CD4-positive, alpha-beta T cell (primary cell): ENCODE data around the gene PTPN5. TPM values are rescaled to one million over a fixed set of nuclear protein-coding genes. Genes with fewer than 3 reads are reported as not detected.

Source experiments
- ATAC-seq: fragments of 200-7000 bp; cut with Tn5 transposase; one replicate; pipeline ENCODE4 v1.10.0; 2022; ENCODE audit warnings: mild to moderate bottlenecking; ENCODE audit not compliant: poor library complexity
- CTCF ChIA-PET: fragments of 350-600 bp; sonication (Branson Sonifier 250); formaldehyde crosslinking; loops from one replicate; lab custom pipeline; 2021; ENCODE audit warnings: antibody characterized with exemption, inconsistent platforms; lab: Charles Lee
- POLR2A ChIA-PET: fragments of 350-600 bp; sonication (Branson Sonifier 250); formaldehyde crosslinking; loops from one replicate; lab custom pipeline; 2021; ENCODE audit warnings: antibody characterized with exemption, inconsistent platforms; lab: Charles Lee
- DNase-seq, 14 experiments: peaks; one replicate each; pipeline ENCODE4 v3.0.0-alpha.2; 2013 to 2020; ENCODE audit warnings: mixed read lengths in 2 of 14
- H3K27ac ChIP-seq, 2 donors: one replicate each; pipeline versions ENCODE4 v1.5.1 to v1.7.0; 2013; ENCODE audit warnings: low read length in 2 of 2, low read depth in 1 of 2, mild to moderate bottlenecking in 1 of 2
- H3K27me3 ChIP-seq, 2 experiments: 1 replicate in 1 of 2; 2 replicates in 1 of 2; pipeline versions ENCODE4 v1.6.1 to v1.7.0; 2013; ENCODE audit warnings: low read length in 2 of 2, control low read depth in 1 of 2, mild to moderate bottlenecking in 1 of 2, moderate library complexity in 1 of 2; ENCODE audit not compliant: insufficient read depth in 2 of 2, control insufficient read depth in 1 of 2
- H3K36me3 ChIP-seq: one replicate; pipeline ENCODE4 v1.6.1; 2013; ENCODE audit warnings: low read length, control low read depth; ENCODE audit not compliant: insufficient read depth
- H3K4me1 ChIP-seq: one replicate; pipeline ENCODE4 v1.6.1; 2013; ENCODE audit warnings: low read length, control low read depth; ENCODE audit not compliant: insufficient read depth
- H3K4me3 ChIP-seq: one replicate; pipeline ENCODE4 v1.5.1; 2013; ENCODE audit warnings: mild to moderate bottlenecking, low read length, moderate library complexity
- H3K9me3 ChIP-seq, 2 experiments: 1 replicate in 1 of 2; 2 replicates in 1 of 2; pipeline versions ENCODE4 v1.6.1 to v1.7.0; 2013; ENCODE audit warnings: low read length in 2 of 2, mild to moderate bottlenecking in 2 of 2, control low read depth in 1 of 2, moderate library complexity in 1 of 2; ENCODE audit not compliant: control insufficient read depth in 1 of 2, insufficient read depth in 1 of 2
- H3K27ac Mint-ChIP-seq: one replicate; pipeline ENCODE4 v1.8.0; 2020; ENCODE audit warnings: mixed read lengths
- H3K27me3 Mint-ChIP-seq: one replicate; pipeline ENCODE4 v1.8.0; 2021; ENCODE audit warnings: mixed read lengths
- H3K36me3 Mint-ChIP-seq: one replicate; pipeline ENCODE4 v1.8.0; 2021; ENCODE audit warnings: low read depth, mixed read lengths
- H3K4me1 Mint-ChIP-seq: one replicate; pipeline ENCODE4 v1.8.0; 2021; ENCODE audit warnings: low read depth, mixed read lengths
- H3K4me3 Mint-ChIP-seq: one replicate; pipeline ENCODE4 v1.8.0; 2020; ENCODE audit warnings: mild to moderate bottlenecking, mixed read lengths
- H3K9me3 Mint-ChIP-seq: one replicate; pipeline ENCODE4 v1.8.0; 2020; ENCODE audit warnings: mixed read lengths
- CTCF ChIP-seq: fragments of 200-600 bp; IDR thresholded peaks from one replicate; pipeline ENCODE4 v1.8.0; 2022; ENCODE audit warnings: antibody characterized with exemption, mild to moderate bottlenecking
- intact Hi-C, 2 experiments: fragments of 100-400 bp; cut with DNase I in 1 of 2; cut with micrococcal nuclease in 1 of 2; formaldehyde crosslinking; loops; one replicate each; pipeline versions ENCODE4 v1.15.1 to v1.9.0; 2023 to 2025; cut with DNase I, micrococcal nuclease
- total RNA-seq, 174 experiments: library from RNA in 2 of 174; stranded (reverse) in 2 of 174; gene quantifications; one replicate each; pipeline ENCODE4 v1.2.3 and lab custom pipeline; 2021 to 2026

Gene PTPN5
- total RNA-seq, 2 experiments from 2014 or later = not detected

GRCh38 chr11:18726040-18726439, 65.6 kb downstream of the PTPN5 start, which contains the start of gene IGSF22:
IGSF22 (minus strand) TSS chr11:18726188; CDS start chr11:18724236, 1,952 bp downstream.
- no peak within 1 kb of the TSS for H3K4me3 ChIP-seq
- TF ChIP-seq CTCF = no peak
- peaks cover 26% of the 10 kb centered on the region for H3K4me1 ChIP-seq
- Mint-ChIP-seq H3K36me3 (no peaks in the 10 kb centered on the region), H3K9me3 (no peaks in the 10 kb centered on the region), H3K4me1 (peaks cover 14% of the 10 kb centered on the region), H3K27ac (no peak within 1 kb of the TSS), H3K4me3 (no peak within 1 kb of the TSS), H3K27me3 (no peaks in the 10 kb centered on the region)
- intact Hi-C loops = loop anchor here in 1 of 2 experiments (10.0 kb wide), 1 partner anchor 401 kb away; the partner anchor contains the start of genes GTF2H1 and HPS5
- H3K27ac ChIP-seq = no peak within 1 kb of the TSS
- POLR2A ChIA-PET = no interaction called here
- H3K36me3 ChIP-seq = no peaks in the 10 kb centered on the region
- no peaks in the 10 kb centered on the region for H3K9me3 ChIP-seq
- ATAC-seq (no peak), DNase-seq (no peak)
- CTCF ChIA-PET = no interaction called here
- no peaks in the 10 kb centered on the region for H3K27me3 ChIP-seq

- intact Hi-C loops = loop anchor here (5.0 to 10.0 kb wide), 4 partner anchors 57 to 399 kb away; partner anchors contain the start of genes GTF2H1 (in 1 of the 2), HPS5 (in 1 of the 2) and UEVLD (in 1 of the 2)
- no peak for TF ChIP-seq CTCF
- H3K9me3 Mint-ChIP-seq = no peaks in the 10 kb centered on the region
- no peaks in the 10 kb centered on the region for H3K27me3 Mint-ChIP-seq
- no peak overlapping the region for H3K27ac ChIP-seq
- no peak overlapping the region for H3K27ac Mint-ChIP-seq
- POLR2A ChIA-PET = no interaction called here
- no peaks in the 10 kb centered on the region for H3K36me3 Mint-ChIP-seq
- DNase-seq = no peak
- H3K27me3 ChIP-seq = no peaks in the 10 kb centered on the region
- H3K4me1 Mint-ChIP-seq = peaks cover 20% of the 10 kb centered on the region
- no peaks in the 10 kb centered on the region for H3K36me3 ChIP-seq
- peaks cover 34% of the 10 kb centered on the region for H3K4me1 ChIP-seq
- no peak overlapping the region for H3K4me3 Mint-ChIP-seq
- no peak for ATAC-seq
- no peaks in the 10 kb centered on the region for H3K9me3 ChIP-seq
- H3K4me3 ChIP-seq = no peak overlapping the region
- CTCF ChIA-PET = interaction anchor here (2.3 kb wide), 1 partner anchor 40 kb away, joined by 5 read pairs; no protein-coding TSS in a partner anchor
These were observed 67.6 kb downstream of the PTPN5 start for GRCh38 chr11:18723991-18724390.

- peaks cover 10% of the 10 kb centered on the region for H3K4me1 Mint-ChIP-seq
- Histone ChIP-seq H3K4me3 (peak overlapping the region; percentile 94), H3K27ac (no peak overlapping the region), H3K27me3 (no peaks in the 10 kb centered on the region), H3K9me3 (no peaks in the 10 kb centered on the region), H3K36me3 (no peaks in the 10 kb centered on the region), H3K4me1 (peaks cover 23% of the 10 kb centered on the region)
- ChIA-PET POLR2A (interaction anchor here (0.6 to 3.0 kb wide), 11 partner anchors 14 to 326 kb away, joined by 3 to 22 read pairs (median 3); partner anchors contain the start of genes SPTY2D1, TMEM86A and TSG101), CTCF (interaction anchor here (0.7 to 2.3 kb wide), 22 partner anchors 9 to 620 kb away, joined by 3 to 13 read pairs (median 4); partner anchors contain the start of genes SAAL1, SPTY2D1, TMEM86A and TSG101)
- no peaks in the 10 kb centered on the region for H3K9me3 Mint-ChIP-seq
- ATAC-seq = no peak
- H3K36me3 Mint-ChIP-seq = no peaks in the 10 kb centered on the region
- TF ChIP-seq CTCF = peak; percentile 57
- no peak overlapping the region for H3K4me3 Mint-ChIP-seq
- H3K27ac Mint-ChIP-seq = no peak overlapping the region
- intact Hi-C loops = loop anchor here (5.0 to 10.0 kb wide), 4 partner anchors 55 to 397 kb away; partner anchors contain the start of genes GTF2H1 (in 1 of the 2), HPS5 (in 1 of the 2) and UEVLD (in 1 of the 2)
- H3K27me3 Mint-ChIP-seq = no peaks in the 10 kb centered on the region
- no peak for DNase-seq
These were observed 69.3 kb downstream of the PTPN5 start for GRCh38 chr11:18722293-18722637.
